GM19452 (cell line): ENCODE results near the gene FHOD3.

ENCODE experiments used
- ATAC-seq: cut with Tn5 transposase; IDR thresholded peaks from one replicate; pipeline ENCODE4 v1.9.1; 2021; ENCODE audit not compliant: unreplicated experiment

The FHOD3 gene

GRCh38 chr18:36724169-36724568, 426.7 kb downstream of the FHOD3 start:
- no peak for ATAC-seq

GRCh38 chr18:36724591-36725001, 427.1 kb downstream of the FHOD3 start:
- ATAC-seq, result no peak

GRCh38 chr18:36728345-36728744, 430.8 kb downstream of the FHOD3 start:
- ATAC-seq, result no peak

- ATAC-seq, result no peak
Measured at GRCh38 chr18:36729197-36729596, 431.7 kb downstream of the FHOD3 start.

- ATAC-seq, result no peak
Measured at GRCh38 chr18:36732264-36732663, 434.8 kb downstream of the FHOD3 start.

- no peak for ATAC-seq
Measured at GRCh38 chr18:36733150-36733549, 435.6 kb downstream of the FHOD3 start.

- ATAC-seq, result no peak
Measured at GRCh38 chr18:36734596-36734995, 437.1 kb downstream of the FHOD3 start.

GRCh38 chr18:36735130-36735529, 437.6 kb downstream of the FHOD3 start:
- no peak for ATAC-seq

GRCh38 chr18:36736094-36736493, 438.6 kb downstream of the FHOD3 start:
- no peak for ATAC-seq

- ATAC-seq, result no peak
Measured at GRCh38 chr18:36737316-36737715, 439.8 kb downstream of the FHOD3 start.

GRCh38 chr18:36744261-36744876, 446.9 kb downstream of the FHOD3 start:
- no peak for ATAC-seq

- no peak for ATAC-seq
Measured at GRCh38 chr18:36745219-36745975, 447.9 kb downstream of the FHOD3 start.

GRCh38 chr18:36752929-36753865, 455.7 kb downstream of the FHOD3 start:
- ATAC-seq, result no peak

GRCh38 chr18:36756242-36756641, 458.7 kb downstream of the FHOD3 start:
- no peak for ATAC-seq

GRCh38 chr18:36757081-36757480, 459.6 kb downstream of the FHOD3 start:
- ATAC-seq, result no peak

- no peak for ATAC-seq
Measured at GRCh38 chr18:36757991-36758390, 460.5 kb downstream of the FHOD3 start.

- no peak for ATAC-seq
Measured at GRCh38 chr18:36758623-36759022, 461.1 kb downstream of the FHOD3 start.

- ATAC-seq, result no peak
Measured at GRCh38 chr18:36759167-36759776, 461.8 kb downstream of the FHOD3 start.

- ATAC-seq, result no peak
Measured at GRCh38 chr18:36760598-36760997, 463.1 kb downstream of the FHOD3 start.

GRCh38 chr18:36761186-36761698, 463.7 kb downstream of the FHOD3 start:
- no peak for ATAC-seq

GRCh38 chr18:36762074-36762473, 464.6 kb downstream of the FHOD3 start:
- ATAC-seq, result no peak
